ENCODE data around the gene TMEM52B.
"Not testable (repeated sequence)": the region's sequence is repeated elsewhere in the genome, so short reads cannot be mapped to it uniquely, and the experiment has no call there.

The TMEM52B gene

GRCh38 chr12:10211940-10212738 is 33.3 kb downstream of the TMEM52B start:
- peak; percentile 93 for DNase-seq

GRCh38 chr12:10212739-10213131 is 33.9 kb downstream of the TMEM52B start, which contains the start of gene GABARAPL1:
Gene GABARAPL1 (plus strand): TSS chr12:10212877. CDS start chr12:10213130, 253 bp downstream.
- DNase-seq = peak; percentile 92

- peak; percentile 86 for DNase-seq
Measured at GRCh38 chr12:10213168-10214135, 34.6 kb downstream of the TMEM52B start.

- DNase-seq = peak; percentile 37
Measured at GRCh38 chr12:10214136-10214894, 35.5 kb downstream of the TMEM52B start.

GRCh38 chr12:10214895-10215267 is 36.0 kb downstream of the TMEM52B start:
- DNase-seq = no peak

GRCh38 chr12:10215436-10215835 is 36.6 kb downstream of the TMEM52B start:
- no peak for DNase-seq

GRCh38 chr12:10215946-10216345 is 37.1 kb downstream of the TMEM52B start:
- not testable (repeated sequence) for DNase-seq

GRCh38 chr12:10218021-10218420 is 39.2 kb downstream of the TMEM52B start:
- DNase-seq = no peak

- DNase-seq = no peak
Measured at GRCh38 chr12:10220398-10221077, 41.7 kb downstream of the TMEM52B start.

GRCh38 chr12:10221846-10222245 is 43.0 kb downstream of the TMEM52B start:
- DNase-seq = no peak

- DNase-seq = no peak
Measured at GRCh38 chr12:10223208-10223607, 44.4 kb downstream of the TMEM52B start.

GRCh38 chr12:10225426-10225825 is 46.6 kb downstream of the TMEM52B start:
- DNase-seq = not testable (repeated sequence)

GRCh38 chr12:10226086-10226485 is 47.3 kb downstream of the TMEM52B start:
- DNase-seq = peak; percentile 51

GRCh38 chr12:10226731-10227130 is 47.9 kb downstream of the TMEM52B start:
- no peak for DNase-seq

GRCh38 chr12:10227648-10228047 is 48.8 kb downstream of the TMEM52B start:
- DNase-seq = no peak

GRCh38 chr12:10234562-10234961 is 55.7 kb downstream of the TMEM52B start:
- DNase-seq = no peak

GRCh38 chr12:10235761-10236631 is 57.2 kb downstream of the TMEM52B start:
- DNase-seq = peak; percentile 49

- no peak for DNase-seq
Measured at GRCh38 chr12:10236720-10237119, 57.9 kb downstream of the TMEM52B start.

- no peak for DNase-seq
Measured at GRCh38 chr12:10238526-10238925, 59.7 kb downstream of the TMEM52B start.

GRCh38 chr12:10241290-10241689 is 62.5 kb downstream of the TMEM52B start:
- no peak for DNase-seq

All from retina (tissue), 1 donor.